Activated CD4-positive, alpha-beta T cell treated with anti-CD3 and anti-CD28 coated beads, Interleukin-2, amount 10 ng/mL, durations not matched to agents 24 days and 14 days (primary cell): Measurements from ENCODE around the gene BCAN. TPM values are rescaled to one million over a fixed set of nuclear protein-coding genes. Genes with fewer than 3 reads are reported as not detected.
A peak's percentile ranks its signal among the peaks of the same experiment; 100 is the strongest.

ENCODE experiments used
- DNase-seq: peaks from one replicate; pipeline ENCODE4 v3.0.0; 2022
- H3K27ac Mint-ChIP-seq: one replicate; pipeline ENCODE4 v1.8.0; 2022; ENCODE audit warnings: mild to moderate bottlenecking, mixed read lengths
- H3K27me3 Mint-ChIP-seq: one replicate; pipeline ENCODE4 v1.8.0; 2022; ENCODE audit warnings: mixed read lengths
- H3K36me3 Mint-ChIP-seq: one replicate; pipeline ENCODE4 v1.8.0; 2022; ENCODE audit warnings: low read depth, mild to moderate bottlenecking, mixed read lengths
- H3K4me1 Mint-ChIP-seq: one replicate; pipeline ENCODE4 v1.8.0; 2021; ENCODE audit warnings: mixed read lengths
- H3K4me3 Mint-ChIP-seq: one replicate; pipeline ENCODE4 v1.8.0; 2022; ENCODE audit warnings: mild to moderate bottlenecking, moderate library complexity, mixed read lengths
- H3K9me3 Mint-ChIP-seq: one replicate; pipeline ENCODE4 v1.8.0; 2021; ENCODE audit warnings: mixed read lengths
- intact Hi-C: fragments of 100-400 bp; cut with micrococcal nuclease; formaldehyde crosslinking; loops from one replicate; pipeline ENCODE4 v1.15.1; 2023
- total RNA-seq: library from RNA; stranded (reverse); gene quantifications from 2 replicates; pipeline ENCODE4 v1.2.3, GENCODE V29; 2022

The BCAN gene
- total RNA-seq, 1 donor from 2014 or later, result not detected

DNA sequence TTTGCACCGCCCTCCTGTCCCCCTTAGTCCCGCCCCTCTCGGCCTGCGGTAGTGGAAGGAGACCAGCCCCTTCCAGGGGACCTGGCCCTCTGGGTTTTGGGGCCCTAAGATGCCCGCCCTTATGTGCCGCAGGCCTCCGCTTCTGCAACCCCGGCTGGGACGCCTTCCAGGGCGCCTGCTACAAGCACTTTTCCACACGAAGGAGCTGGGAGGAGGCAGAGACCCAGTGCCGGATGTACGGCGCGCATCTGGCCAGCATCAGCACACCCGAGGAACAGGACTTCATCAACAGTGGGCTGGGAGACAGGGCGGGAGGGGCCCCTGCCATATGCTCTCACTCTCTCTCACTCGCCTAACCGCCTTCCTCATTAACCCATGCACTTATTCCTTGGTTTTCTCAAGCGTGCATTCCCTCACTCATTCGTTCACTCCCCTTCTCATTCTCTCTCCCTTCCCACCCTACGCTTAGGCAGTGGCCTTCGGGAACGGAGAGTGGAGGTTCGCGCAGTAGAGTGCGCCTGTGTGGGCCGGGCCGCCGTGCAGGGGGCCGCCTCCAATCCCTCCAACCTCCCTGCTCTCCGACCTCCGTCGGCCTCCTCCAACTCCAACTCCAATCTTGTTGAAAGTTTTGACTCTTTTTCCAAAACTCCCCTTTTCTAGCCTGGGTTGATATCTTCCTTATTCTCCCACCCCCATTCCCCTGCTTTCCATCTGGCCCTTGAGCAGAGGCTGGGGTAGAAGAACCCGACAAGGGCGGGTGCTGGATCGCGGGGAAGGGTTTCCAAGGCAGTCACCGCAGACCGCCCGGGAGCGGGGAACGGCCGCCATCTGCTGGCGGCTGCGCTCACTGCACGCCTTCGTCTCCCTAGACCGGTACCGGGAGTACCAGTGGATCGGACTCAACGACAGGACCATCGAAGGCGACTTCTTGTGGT, 15.2 kb downstream of the BCAN start:
- Mint-ChIP-seq H3K9me3 (no peaks in the 10 kb centered on the region), H3K4me3 (peak overlapping the region; percentile 78), H3K27me3 (peaks cover 50% of the 10 kb centered on the region), H3K4me1 (peaks cover 45% of the 10 kb centered on the region), H3K27ac (no peak overlapping the region), H3K36me3 (no peaks in the 10 kb centered on the region)
- peak; percentile 94 for DNase-seq
- intact Hi-C loops, result loop anchor here (1.0 kb wide), 2 partner anchors 16 to 32 kb away; no protein-coding TSS in a partner anchor

- intact Hi-C loops, result loop anchor here (1.0 kb wide), 2 partner anchors 17 to 33 kb away; no protein-coding TSS in a partner anchor
- Mint-ChIP-seq H3K4me1 (peaks cover 49% of the 10 kb centered on the region), H3K27me3 (peaks cover 49% of the 10 kb centered on the region), H3K27ac (peak overlapping the region; percentile 41), H3K4me3 (peak overlapping the region; percentile 78), H3K36me3 (no peaks in the 10 kb centered on the region), H3K9me3 (no peaks in the 10 kb centered on the region)
- DNase-seq, result no peak
Measured at GRCh38 chr1:156657741-156658319, 15.9 kb downstream of the BCAN start.

- peaks cover 54% of the 10 kb centered on the region for H3K4me1 Mint-ChIP-seq
- DNase-seq, result no peak
- peaks cover 44% of the 10 kb centered on the region for H3K27me3 Mint-ChIP-seq
- no peak overlapping the region for H3K27ac Mint-ChIP-seq
- intact Hi-C loops, result no loop called here
- no peaks in the 10 kb centered on the region for H3K9me3 Mint-ChIP-seq
- H3K4me3 Mint-ChIP-seq, result no peak overlapping the region
- H3K36me3 Mint-ChIP-seq, result no peaks in the 10 kb centered on the region
Measured at GRCh38 chr1:156658496-156658895, 16.6 kb downstream of the BCAN start.

GRCh38 chr1:156658945-156659574, 17.1 kb downstream of the BCAN start:
- intact Hi-C loops, result no loop called here
- Mint-ChIP-seq H3K27me3 (peaks cover 40% of the 10 kb centered on the region), H3K4me1 (peaks cover 54% of the 10 kb centered on the region), H3K27ac (peak overlapping the region; percentile 66), H3K4me3 (peak overlapping the region; percentile 93), H3K9me3 (no peaks in the 10 kb centered on the region), H3K36me3 (no peaks in the 10 kb centered on the region)
- no peak for DNase-seq

- intact Hi-C loops, result no loop called here
- no peaks in the 10 kb centered on the region for H3K36me3 Mint-ChIP-seq
- peak overlapping the region; percentile 66 for H3K27ac Mint-ChIP-seq
- H3K4me1 Mint-ChIP-seq, result peaks cover 58% of the 10 kb centered on the region
- H3K4me3 Mint-ChIP-seq, result peak overlapping the region; percentile 93
- H3K27me3 Mint-ChIP-seq, result peaks cover 34% of the 10 kb centered on the region
- no peaks in the 10 kb centered on the region for H3K9me3 Mint-ChIP-seq
- DNase-seq, result no peak
Measured at GRCh38 chr1:156659661-156659987, 17.7 kb downstream of the BCAN start.

DNA sequence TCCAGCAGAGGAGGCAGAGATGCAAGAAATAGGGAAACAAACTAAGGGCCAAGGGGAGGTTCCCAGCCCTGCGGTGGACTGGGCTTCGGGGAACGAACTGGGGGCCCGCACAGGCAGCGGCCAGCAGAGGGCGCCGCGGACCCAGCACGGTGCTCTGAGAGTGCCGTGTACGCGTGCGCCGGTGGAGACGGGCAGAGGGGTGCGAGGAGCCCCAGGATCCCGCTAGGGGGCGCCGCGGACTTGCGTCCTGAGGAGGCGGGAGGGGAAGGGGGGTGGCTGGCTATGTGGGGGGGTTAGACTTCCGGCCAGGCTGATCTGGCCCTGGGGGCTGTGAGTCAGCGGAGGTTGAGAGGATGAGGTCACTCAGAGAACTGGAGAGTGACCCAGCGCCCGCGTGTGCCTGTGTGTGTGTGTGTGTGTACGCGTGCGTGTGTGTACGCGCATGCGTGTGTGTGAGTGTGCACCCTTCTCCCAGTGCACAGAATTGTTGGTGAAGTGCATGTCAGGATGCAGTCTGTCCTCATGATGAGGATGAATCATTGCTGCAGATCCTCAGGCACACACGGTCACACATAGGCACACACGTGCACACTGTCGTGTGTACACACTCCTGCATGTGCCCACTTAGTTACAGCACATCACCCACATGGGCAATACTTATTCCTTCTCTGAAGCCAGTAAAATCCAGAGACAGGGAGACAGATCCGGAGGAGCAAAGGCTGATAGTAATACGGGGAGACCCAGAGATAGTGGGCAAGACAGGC, 18.3 kb downstream of the BCAN start:
- intact Hi-C loops, result loop anchor here (1.0 to 2.0 kb wide), 4 partner anchors 17 to 69 kb away; partner anchors contain the start of genes GPATCH4, ISG20L2, METTL25B and NES
- peak; percentile 98 for DNase-seq
- H3K27me3 Mint-ChIP-seq, result peaks cover 29% of the 10 kb centered on the region
- peak overlapping the region; percentile 93 for H3K27ac Mint-ChIP-seq
- H3K4me1 Mint-ChIP-seq, result peaks cover 58% of the 10 kb centered on the region
- H3K9me3 Mint-ChIP-seq, result no peaks in the 10 kb centered on the region
- H3K4me3 Mint-ChIP-seq, result peak overlapping the region; percentile 93
- no peaks in the 10 kb centered on the region for H3K36me3 Mint-ChIP-seq

DNA sequence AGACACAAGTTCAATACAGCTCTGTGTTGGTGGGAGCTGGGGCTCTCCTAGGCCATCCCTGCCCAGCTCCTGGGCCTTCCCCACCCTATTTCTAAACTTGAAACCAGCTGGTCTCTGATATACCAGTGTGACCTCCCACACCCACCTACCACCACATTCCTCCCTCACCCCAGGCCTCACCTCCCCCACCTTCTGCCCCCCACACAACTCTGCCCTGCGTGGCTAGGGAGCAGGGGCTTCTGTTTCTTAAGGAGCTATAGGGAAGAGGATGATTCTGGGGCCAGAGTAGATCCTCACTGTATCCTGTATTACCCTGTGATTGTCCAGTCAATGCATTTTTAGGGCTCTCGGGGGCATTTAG, 18.8 kb downstream of the BCAN start:
- Mint-ChIP-seq H3K4me3 (peak overlapping the region; percentile 93), H3K4me1 (peaks cover 61% of the 10 kb centered on the region), H3K27me3 (peaks cover 28% of the 10 kb centered on the region), H3K27ac (peak overlapping the region; percentile 93), H3K9me3 (no peaks in the 10 kb centered on the region), H3K36me3 (no peaks in the 10 kb centered on the region)
- intact Hi-C loops, result loop anchor here (1.0 to 2.0 kb wide), 4 partner anchors 16 to 68 kb away; partner anchors contain the start of genes GPATCH4, ISG20L2, METTL25B and NES
- DNase-seq, result no peak

DNA sequence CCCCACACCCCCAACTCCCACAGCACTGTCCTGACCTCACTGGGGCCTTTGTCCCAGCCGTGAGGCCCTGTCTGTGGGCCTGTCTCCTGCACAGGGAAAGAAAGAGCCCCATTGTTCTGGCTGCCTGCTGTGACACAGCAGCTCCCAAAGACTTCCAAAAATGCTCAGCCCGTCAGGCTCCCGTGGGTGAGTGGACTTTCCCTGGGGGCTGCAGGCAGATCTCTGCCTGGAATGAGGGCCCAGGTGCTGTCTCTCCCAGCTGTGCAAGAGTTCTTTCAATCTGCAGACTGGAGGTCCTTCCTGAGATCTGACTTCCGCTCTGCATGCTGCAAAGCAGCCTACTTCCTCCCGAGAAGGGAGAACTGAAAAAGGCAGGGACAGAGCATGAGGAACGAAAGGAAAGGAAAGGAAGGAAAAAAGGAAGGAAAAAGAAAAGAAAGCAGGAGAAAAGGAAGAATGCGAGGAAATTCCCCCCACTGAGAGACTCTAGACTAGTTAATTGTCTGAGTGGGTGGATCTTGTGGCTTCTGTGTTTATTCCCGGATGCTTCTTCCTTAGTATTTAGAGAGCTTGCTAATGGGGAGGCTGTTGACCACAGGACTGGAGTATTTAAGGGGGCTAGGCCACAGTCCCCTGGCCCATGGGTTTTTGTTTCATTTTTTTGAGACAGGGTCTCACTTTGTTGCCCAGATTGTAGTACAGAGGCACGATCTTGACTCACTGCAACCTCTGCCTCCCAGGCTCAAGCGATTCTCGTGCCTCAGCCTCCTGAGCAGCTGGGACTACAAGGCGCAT, 20.3 kb downstream of the BCAN start:
- H3K9me3 Mint-ChIP-seq, result no peaks in the 10 kb centered on the region
- H3K27ac Mint-ChIP-seq, result peak overlapping the region; percentile 93
- DNase-seq, result no peak
- intact Hi-C loops, result no loop called here
- H3K4me3 Mint-ChIP-seq, result peak overlapping the region; percentile 93
- H3K4me1 Mint-ChIP-seq, result peaks cover 56% of the 10 kb centered on the region
- H3K27me3 Mint-ChIP-seq, result peaks cover 23% of the 10 kb centered on the region
- no peaks in the 10 kb centered on the region for H3K36me3 Mint-ChIP-seq

- Mint-ChIP-seq H3K4me3 (no peak overlapping the region), H3K36me3 (no peaks in the 10 kb centered on the region), H3K9me3 (no peaks in the 10 kb centered on the region), H3K4me1 (peaks cover 51% of the 10 kb centered on the region), H3K27ac (no peak overlapping the region), H3K27me3 (peaks cover 18% of the 10 kb centered on the region)
- intact Hi-C loops, result no loop called here
- no peak for DNase-seq
Measured at GRCh38 chr1:156662800-156663055, 20.8 kb downstream of the BCAN start.

DNA sequence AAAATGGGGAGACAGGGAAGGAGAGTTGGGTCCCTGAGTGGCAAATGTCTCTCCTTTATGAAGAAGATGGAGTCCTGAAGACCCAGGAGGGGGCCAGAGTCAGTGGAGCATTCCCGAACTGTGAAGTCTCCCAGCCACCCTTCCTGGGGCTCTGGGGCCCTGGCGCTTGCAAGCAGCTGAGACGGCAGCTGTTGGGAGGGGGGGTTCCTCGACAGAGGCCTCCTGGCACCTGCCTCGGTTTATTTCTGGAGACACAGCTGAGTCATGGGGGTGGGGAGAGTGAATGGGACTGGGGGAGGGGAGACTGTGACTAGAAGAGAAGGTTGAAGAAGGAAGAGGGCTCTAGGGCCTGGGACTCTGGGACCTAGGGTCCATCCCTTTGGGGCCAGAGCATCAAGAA, 21.3 kb downstream of the BCAN start:
- Mint-ChIP-seq H3K27ac (no peak overlapping the region), H3K36me3 (no peaks in the 10 kb centered on the region)
- intact Hi-C loops, result no loop called here

GRCh38 chr1:156664046-156664766, 22.3 kb downstream of the BCAN start:
- Mint-ChIP-seq H3K36me3 (no peaks in the 10 kb centered on the region), H3K9me3 (no peaks in the 10 kb centered on the region), H3K27me3 (peaks cover 14% of the 10 kb centered on the region), H3K4me1 (peaks cover 43% of the 10 kb centered on the region), H3K27ac (no peak overlapping the region), H3K4me3 (no peak overlapping the region)
- intact Hi-C loops, result no loop called here
- no peak for DNase-seq

More for the DNA sequence above, 21.3 kb downstream of the BCAN start:
- H3K9me3 Mint-ChIP-seq, result no peaks in the 10 kb centered on the region
- H3K4me1 Mint-ChIP-seq, result peaks cover 47% of the 10 kb centered on the region
- no peak for DNase-seq
- peaks cover 14% of the 10 kb centered on the region for H3K27me3 Mint-ChIP-seq
- H3K4me3 Mint-ChIP-seq, result no peak overlapping the region

- Mint-ChIP-seq H3K36me3 (no peaks in the 10 kb centered on the region), H3K4me1 (peaks cover 37% of the 10 kb centered on the region), H3K27me3 (peaks cover 14% of the 10 kb centered on the region), H3K27ac (no peak overlapping the region), H3K4me3 (no peak overlapping the region), H3K9me3 (no peaks in the 10 kb centered on the region)
- intact Hi-C loops, result no loop called here
- no peak for DNase-seq
Measured at GRCh38 chr1:156664767-156665411, 23.0 kb downstream of the BCAN start.
